Naive thymus-derived CD4-positive, alpha-beta T cell (primary cell): ENCODE measurements around the gene CXCL9. TPM values are rescaled to one million over a fixed set of nuclear protein-coding genes. Genes with fewer than 3 reads are reported as not detected.
A peak's percentile ranks its signal among the peaks of the same experiment; 100 is the strongest.
"Not testable (repeated sequence)": the region's sequence is repeated elsewhere in the genome, so short reads cannot be mapped to it uniquely, and the experiment has no call there.

Experiments used
- ATAC-seq: fragments of 150-1000 bp; cut with Tn5 transposase; 2 replicates; pipeline ENCODE4 v1.10.0; 2021; ENCODE audit warnings: mild to moderate bottlenecking, moderate library complexity
- CTCF ChIA-PET: fragments of 350-600 bp; sonication (Branson Sonifier 250); formaldehyde crosslinking; loops from one replicate; lab custom pipeline; 2021; ENCODE audit warnings: antibody characterized with exemption; lab: Charles Lee
- POLR2A ChIA-PET: fragments of 350-600 bp; sonication (Branson Sonifier 250); formaldehyde crosslinking; loops from one replicate; lab custom pipeline; 2021; ENCODE audit warnings: antibody characterized with exemption, inconsistent platforms; lab: Charles Lee
- DNase-seq, 9 donors: peaks; one replicate each; pipeline versions ENCODE4 v3.0.0 to v3.0.0-alpha.2; 2020 to 2022; ENCODE audit warnings: mixed read lengths in 1 of 9
- H3K27ac ChIP-seq: one replicate; pipeline ENCODE4 v1.7.0; 2013; ENCODE audit warnings: mild to moderate bottlenecking, low read depth, low read length, moderate library complexity
- H3K27me3 ChIP-seq, 2 donors: one replicate each; pipeline ENCODE4 v1.7.0; 2013; ENCODE audit warnings: low read length in 2 of 2, mild to moderate bottlenecking in 2 of 2, moderate library complexity in 2 of 2; ENCODE audit not compliant: control insufficient read depth in 2 of 2, insufficient read depth in 2 of 2
- H3K36me3 ChIP-seq, 3 experiments: 1 replicate in 2 of 3; 2 replicates in 1 of 3; pipeline ENCODE4 v1.7.0; 2013; ENCODE audit warnings: low read length in 3 of 3, mild to moderate bottlenecking in 3 of 3, moderate library complexity in 1 of 3; ENCODE audit not compliant: insufficient read depth in 3 of 3, control insufficient read depth in 2 of 3
- H3K4me1 ChIP-seq, 2 donors: one replicate each; pipeline ENCODE4 v1.7.0; 2013; ENCODE audit warnings: low read length in 2 of 2, mild to moderate bottlenecking in 2 of 2, moderate library complexity in 1 of 2; ENCODE audit not compliant: control insufficient read depth in 2 of 2, insufficient read depth in 2 of 2
- H3K4me3 ChIP-seq: 2 replicates; pipeline ENCODE4 v1.7.0; 2013; ENCODE audit warnings: mild to moderate bottlenecking, low read length
- H3K9me3 ChIP-seq, 3 experiments: 1 replicate in 2 of 3; 2 replicates in 1 of 3; pipeline ENCODE4 v1.7.0; 2013; ENCODE audit warnings: low read length in 3 of 3; ENCODE audit not compliant: control insufficient read depth in 2 of 3
- H3K27ac Mint-ChIP-seq, 9 donors: one replicate each; pipeline ENCODE4 v1.8.0; 2020 to 2022; ENCODE audit warnings: mixed read lengths in 9 of 9, mild to moderate bottlenecking in 8 of 9, moderate library complexity in 5 of 9, inconsistent platforms in 2 of 9
- H3K27me3 Mint-ChIP-seq, 5 donors: one replicate each; pipeline ENCODE4 v1.8.0; 2021 to 2022; ENCODE audit warnings: mixed read lengths in 5 of 5, mild to moderate bottlenecking in 1 of 5
- H3K36me3 Mint-ChIP-seq, 5 donors: one replicate each; pipeline ENCODE4 v1.8.0; 2020 to 2022; ENCODE audit warnings: mixed read lengths in 5 of 5, mild to moderate bottlenecking in 3 of 5, inconsistent platforms in 1 of 5
- H3K4me1 Mint-ChIP-seq, 7 donors: one replicate each; pipeline ENCODE4 v1.8.0; 2020 to 2022; ENCODE audit warnings: mixed read lengths in 7 of 7, mild to moderate bottlenecking in 3 of 7, inconsistent platforms in 1 of 7
- H3K4me3 Mint-ChIP-seq, 10 donors: one replicate each; pipeline ENCODE4 v1.8.0; 2020 to 2022; ENCODE audit warnings: mild to moderate bottlenecking in 10 of 10, mixed read lengths in 10 of 10, moderate library complexity in 6 of 10, inconsistent platforms in 2 of 10
- H3K9me3 Mint-ChIP-seq, 11 donors: one replicate each; pipeline ENCODE4 v1.8.0; 2020 to 2022; ENCODE audit warnings: mixed read lengths in 11 of 11, mild to moderate bottlenecking in 4 of 11, inconsistent platforms in 1 of 11, moderate library complexity in 1 of 11
- intact Hi-C, 2 donors: fragments of 100-400 bp; cut with micrococcal nuclease; formaldehyde crosslinking; loops; one replicate each; pipeline ENCODE4 v1.15.1; 2023
- polyA plus RNA-seq, 2 donors: library from polyadenylated mRNA; unstranded; fragments of 300-500 nt; fragmentation: Illumina TruSeq; gene quantifications; one replicate each; pipeline ENCODE4 v1.2.3, GENCODE V29; 2021
- total RNA-seq, 6 experiments: library from RNA in 5 of 6; stranded (reverse) in 5 of 6; gene quantifications; 1 replicate in 5 of 6; 2 replicates in 1 of 6; pipeline ENCODE4 v1.2.3 and lab custom pipeline; 2021 to 2026

CXCL9 gene
- total and polyA plus RNA-seq, 7 experiments from 2014 or later = not detected

DNA sequence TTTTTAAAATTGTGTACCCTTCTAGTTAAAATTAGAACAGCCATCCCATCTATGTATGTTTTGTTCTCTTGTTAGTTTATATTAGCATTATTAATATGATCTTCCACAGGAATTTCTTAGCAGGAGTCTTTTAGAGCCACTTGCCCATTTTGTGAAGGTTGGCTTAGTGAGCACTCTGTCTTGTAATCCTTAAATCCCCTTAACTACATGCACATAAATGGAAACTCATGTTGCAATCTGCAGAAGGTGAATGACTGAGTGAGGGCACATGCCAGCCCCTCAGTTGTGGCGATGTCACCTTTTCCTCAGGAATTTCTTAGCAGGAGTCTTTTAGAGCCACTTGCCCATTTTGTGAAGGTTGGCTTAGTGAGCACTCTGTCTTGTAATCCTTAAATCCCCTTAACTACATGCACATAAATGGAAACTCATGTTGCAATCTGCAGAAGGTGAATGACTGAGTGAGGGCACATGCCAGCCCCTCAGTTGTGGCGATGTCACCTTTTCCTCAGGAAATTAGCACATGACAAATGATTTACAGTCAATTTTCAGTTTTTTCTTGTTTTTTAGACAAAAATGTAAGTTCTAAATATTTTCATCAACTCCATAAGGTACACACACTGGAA is 8.7 kb downstream of the CXCL9 start:
- H3K4me3 ChIP-seq, ATAC-seq, H3K9me3 Mint-ChIP-seq, H3K4me3 Mint-ChIP-seq, H3K4me1 ChIP-seq, H3K4me1 Mint-ChIP-seq, H3K9me3 ChIP-seq, H3K27ac ChIP-seq, H3K36me3 ChIP-seq, H3K36me3 Mint-ChIP-seq, POLR2A ChIA-PET, H3K27me3 ChIP-seq, DNase-seq, H3K27ac Mint-ChIP-seq: not testable (repeated sequence)
- CTCF ChIA-PET = interaction anchor here (1.3 kb wide), 1 partner anchor 13 kb away, joined by 3 read pairs; no protein-coding TSS in a partner anchor
- peaks cover under 1 to 12% (median 2%) of the 10 kb centered on the region in 5 donors for H3K27me3 Mint-ChIP-seq
- intact Hi-C loops = loop anchor here in 1 of 2 donors (10.0 kb wide), 2 partner anchors 216 to 946 kb away; partner anchors contain the start of genes SCARB2 and SEPTIN11

- H3K27me3 ChIP-seq = no peaks in the 10 kb centered on the region
- intact Hi-C loops = loop anchor here in 1 of 2 donors (10.0 kb wide), 2 partner anchors 217 to 947 kb away; partner anchors contain the start of genes SCARB2 and SEPTIN11
- CTCF ChIA-PET = interaction anchor here (0.6 to 0.9 kb wide), 2 partner anchors 69 to 1785 kb away, joined by 3 read pairs; no protein-coding TSS in a partner anchor
- ATAC-seq = no peak
- H3K27me3 Mint-ChIP-seq = peaks cover 0 to 12% (median 2%) of the 10 kb centered on the region in 5 donors
- H3K4me1 ChIP-seq = no peaks in the 10 kb centered on the region
- no peaks in the 10 kb centered on the region for H3K4me1 Mint-ChIP-seq
- H3K9me3 Mint-ChIP-seq = no peaks in the 10 kb centered on the region
- no peaks in the 10 kb centered on the region for H3K9me3 ChIP-seq
- H3K36me3 Mint-ChIP-seq = no peaks in the 10 kb centered on the region
- POLR2A ChIA-PET = no interaction called here
- no peak overlapping the region for H3K4me3 Mint-ChIP-seq
- no peak for DNase-seq
- no peak overlapping the region for H3K27ac Mint-ChIP-seq
- H3K4me3 ChIP-seq = no peak overlapping the region
- no peak overlapping the region for H3K27ac ChIP-seq
- H3K36me3 ChIP-seq = no peaks in the 10 kb centered on the region
Observed at GRCh38 chr4:75997946-75998345, 9.4 kb downstream of the CXCL9 start.

DNA sequence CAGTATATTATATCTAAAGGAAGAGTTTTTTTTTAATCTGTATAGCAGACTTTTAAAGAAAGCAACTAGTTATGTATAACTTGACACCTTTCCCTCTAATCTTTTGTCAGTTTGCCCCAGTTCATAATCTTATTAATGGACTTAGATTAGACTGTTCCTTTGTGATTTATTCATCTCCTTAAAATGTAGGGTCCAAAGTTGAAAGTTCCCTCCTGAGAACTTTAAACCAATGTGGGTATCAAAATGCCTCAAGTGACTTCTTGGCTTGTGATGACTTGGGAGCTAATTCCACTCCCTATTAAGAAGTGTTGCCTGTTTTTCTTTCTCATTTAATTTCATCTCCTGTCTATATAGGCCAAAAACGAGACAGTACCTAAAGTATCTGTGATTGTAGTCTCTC is 10.2 kb downstream of the CXCL9 start:
- H3K27ac Mint-ChIP-seq = no peak overlapping the region
- no peak for ATAC-seq
- ChIA-PET POLR2A (no interaction called here), CTCF (interaction anchor here (0.6 to 1.0 kb wide), 4 partner anchors 56 to 1786 kb away, joined by 3 read pairs; no protein-coding TSS in a partner anchor)
- Histone ChIP-seq H3K36me3 (no peaks in the 10 kb centered on the region), H3K4me3 (no peak overlapping the region), H3K27me3 (no peaks in the 10 kb centered on the region), H3K9me3 (no peaks in the 10 kb centered on the region), H3K27ac (no peak overlapping the region), H3K4me1 (no peaks in the 10 kb centered on the region)
- no peak for DNase-seq
- no peaks in the 10 kb centered on the region for H3K9me3 Mint-ChIP-seq
- H3K36me3 Mint-ChIP-seq = no peaks in the 10 kb centered on the region
- H3K4me1 Mint-ChIP-seq = no peaks in the 10 kb centered on the region
- H3K4me3 Mint-ChIP-seq = no peak overlapping the region
- intact Hi-C loops = loop anchor here in 1 of 2 donors (10.0 kb wide), 2 partner anchors 218 to 948 kb away; partner anchors contain the start of genes SCARB2 and SEPTIN11
- peaks cover 0 to 10% (median 2%) of the 10 kb centered on the region in 5 donors for H3K27me3 Mint-ChIP-seq

GRCh38 chr4:75995727-75996126 is 11.6 kb downstream of the CXCL9 start:
- Mint-ChIP-seq H3K27me3 (peaks cover 0 to 10% (median 2%) of the 10 kb centered on the region in 5 donors), H3K4me1 (peaks cover 0 to 10% (median 5%) of the 10 kb centered on the region in 7 donors), H3K4me3 (no peak overlapping the region), H3K36me3 (no peaks in the 10 kb centered on the region), H3K9me3 (peaks cover 0 to 2% (median 0%) of the 10 kb centered on the region in 11 donors), H3K27ac (no peak overlapping the region)
- DNase-seq (peak in 7 of 9 donors; percentile 13 to 62 (median 43)), ATAC-seq (peak; percentile 39)
- ChIA-PET POLR2A (interaction anchor here (0.6 kb wide), 1 partner anchor 64 kb away, joined by 3 read pairs; no protein-coding TSS in a partner anchor), CTCF (interaction anchor here (0.6 to 1.9 kb wide), 14 partner anchors 10 to 1085 kb away, joined by 3 to 6 read pairs (median 4); no protein-coding TSS in a partner anchor)
- Histone ChIP-seq H3K36me3 (peaks cover 0 to under 1% (median 0%) of the 10 kb centered on the region in 3 experiments), H3K4me1 (no peaks in the 10 kb centered on the region), H3K27me3 (no peaks in the 10 kb centered on the region), H3K4me3 (no peak overlapping the region), H3K9me3 (no peaks in the 10 kb centered on the region), H3K27ac (no peak overlapping the region)
- intact Hi-C loops = loop anchor here (1.0 to 10.0 kb wide), 4 partner anchors 72 to 949 kb away; partner anchors contain the start of genes SCARB2 (in 1 of the 2) and SEPTIN11 (in 1 of the 2)

- no peaks in the 10 kb centered on the region for H3K9me3 ChIP-seq
- H3K9me3 Mint-ChIP-seq = peaks cover 0 to 2% (median 0%) of the 10 kb centered on the region in 11 donors
- no peak overlapping the region for H3K27ac ChIP-seq
- peaks cover 0 to 10% (median 2%) of the 10 kb centered on the region in 5 donors for H3K27me3 Mint-ChIP-seq
- H3K36me3 Mint-ChIP-seq = peaks cover 5 to 17% (median 9%) of the 10 kb centered on the region in 5 donors
- H3K27me3 ChIP-seq = no peaks in the 10 kb centered on the region
- CTCF ChIA-PET = interaction anchor here (1.4 kb wide), 1 partner anchor 10 kb away, joined by 5 read pairs; no protein-coding TSS in a partner anchor
- DNase-seq (no peak), ATAC-seq (no peak)
- no peak overlapping the region for H3K4me3 ChIP-seq
- peaks cover 23 to 38% (median 27%) of the 10 kb centered on the region in 7 donors for H3K4me1 Mint-ChIP-seq
- H3K4me1 ChIP-seq = peaks cover 13 to 20% of the 10 kb centered on the region in 2 donors
- POLR2A ChIA-PET = interaction anchor here (0.6 to 1.1 kb wide), 2 partner anchors 54 to 155 kb away, joined by 5 read pairs; no protein-coding TSS in a partner anchor
- H3K27ac Mint-ChIP-seq = no peak overlapping the region
- peak overlapping the region in 2 of 10 donors; percentile 24 to 94 for H3K4me3 Mint-ChIP-seq
- H3K36me3 ChIP-seq = peaks cover 0 to 7% (median 0%) of the 10 kb centered on the region in 3 experiments
- intact Hi-C loops = loop anchor here (5.0 to 10.0 kb wide), 4 partner anchors 75 to 952 kb away; partner anchors contain the start of genes SCARB2 (in 2 of the 2) and SEPTIN11 (in 1 of the 2)
Observed at GRCh38 chr4:75992462-75992861, 14.8 kb downstream of the CXCL9 start.

- Histone ChIP-seq H3K9me3 (no peaks in the 10 kb centered on the region), H3K36me3 (peaks cover 0 to 7% (median 0%) of the 10 kb centered on the region in 3 experiments), H3K4me1 (peaks cover 13 to 39% of the 10 kb centered on the region in 2 donors), H3K27me3 (no peaks in the 10 kb centered on the region), H3K27ac (peak overlapping the region; percentile 86), H3K4me3 (peak overlapping the region; percentile 86)
- ATAC-seq (no peak), DNase-seq (peak in 4 of 9 donors; percentile 2 to 7 (median 4))
- peak overlapping the region; percentile 87 to 98 (median 96) for H3K4me3 Mint-ChIP-seq
- H3K4me1 Mint-ChIP-seq = peaks cover 24 to 38% (median 30%) of the 10 kb centered on the region in 7 donors
- H3K36me3 Mint-ChIP-seq = peaks cover 7 to 17% (median 12%) of the 10 kb centered on the region in 5 donors
- intact Hi-C loops = loop anchor here (1.0 to 10.0 kb wide), 9 partner anchors 50 to 1167 kb away; partner anchors contain the start of genes NUP54 (in 2 of the 2), SCARB2 (in 2 of the 2), CCNG2 (in 1 of the 2) and SEPTIN11 (in 1 of the 2)
- ChIA-PET CTCF (no interaction called here), POLR2A (interaction anchor here (0.8 to 2.5 kb wide), 6 partner anchors 41 to 1830 kb away, joined by 3 to 23 read pairs (median 3); partner anchors contain the start of genes NAAA and NUP54)
- peaks cover 0 to 2% (median 0%) of the 10 kb centered on the region in 11 donors for H3K9me3 Mint-ChIP-seq
- peaks cover 0 to 8% (median 2%) of the 10 kb centered on the region in 5 donors for H3K27me3 Mint-ChIP-seq
- H3K27ac Mint-ChIP-seq = peak overlapping the region; percentile 85 to 97 (median 93)
Observed at GRCh38 chr4:75989846-75990528, 17.3 kb downstream of the CXCL9 start.
